H54 (cell line): ENCODE results near the gene IGSF21.

Experiments
- DNase-seq: peaks from one replicate; pipeline ENCODE4 v3.0.0; 2011; ENCODE audit warnings: low spot score, mixed read lengths; ENCODE audit not compliant: insufficient read length
- FAIRE-seq: peaks from 3 replicates; lab custom pipeline; 2011; peaks lifted over from hg19 to GRCh38; lab: Jason Lieb, UNC
- POLR2A ChIP-seq: IDR thresholded peaks from 2 replicates; pipeline ENCODE4 v1.6.1; 2011; ENCODE audit warnings: low read depth, mild to moderate bottlenecking, low read length

The IGSF21 gene

GRCh38 chr1:18108299-18109057 is 880 bp downstream of the IGSF21 start:
- FAIRE-seq (no peak), DNase-seq (no peak)
- TF ChIP-seq POLR2A, result no peak

GRCh38 chr1:18109058-18109755 is 1.6 kb downstream of the IGSF21 start:
- no peak for DNase-seq
- no peak for TF ChIP-seq POLR2A
- FAIRE-seq, result no peak

GRCh38 chr1:18109756-18110597 is 2.4 kb downstream of the IGSF21 start:
- DNase-seq (no peak), FAIRE-seq (no peak)
- no peak for TF ChIP-seq POLR2A

GRCh38 chr1:18110598-18110939 is 3.0 kb downstream of the IGSF21 start:
- TF ChIP-seq POLR2A, result no peak
- DNase-seq (no peak), FAIRE-seq (no peak)

- TF ChIP-seq POLR2A, result no peak
- FAIRE-seq (no peak), DNase-seq (no peak)
These were observed 3.4 kb downstream of the IGSF21 start for GRCh38 chr1:18110968-18111367.

GRCh38 chr1:18111605-18112297 is 4.2 kb downstream of the IGSF21 start:
- DNase-seq, result no peak
- no peak for FAIRE-seq
- TF ChIP-seq POLR2A, result no peak

GRCh38 chr1:18112611-18113010 is 5.0 kb downstream of the IGSF21 start:
- no peak for FAIRE-seq
- TF ChIP-seq POLR2A, result no peak
- no peak for DNase-seq

- no peak for FAIRE-seq
- no peak for DNase-seq
- TF ChIP-seq POLR2A, result no peak
These were observed 7.3 kb downstream of the IGSF21 start for GRCh38 chr1:18114726-18115410.

- DNase-seq (no peak), FAIRE-seq (no peak)
- no peak for TF ChIP-seq POLR2A
These were observed 9.2 kb downstream of the IGSF21 start for GRCh38 chr1:18116777-18117176.

GRCh38 chr1:18118078-18118477 is 10.5 kb downstream of the IGSF21 start:
- no peak for TF ChIP-seq POLR2A
- no peak for DNase-seq
- FAIRE-seq, result no peak

GRCh38 chr1:18118491-18118890 is 10.9 kb downstream of the IGSF21 start:
- DNase-seq (no peak), FAIRE-seq (no peak)
- TF ChIP-seq POLR2A, result no peak

GRCh38 chr1:18119289-18119688 is 11.7 kb downstream of the IGSF21 start:
- FAIRE-seq, result no peak
- TF ChIP-seq POLR2A, result no peak

GRCh38 chr1:18119771-18120377 is 12.3 kb downstream of the IGSF21 start:
- FAIRE-seq, result no peak
- DNase-seq, result no peak
- no peak for TF ChIP-seq POLR2A

More at GRCh38 chr1:18119289-18119688, 11.7 kb downstream of the IGSF21 start:
- no peak for DNase-seq
